Activated CD4-positive, alpha-beta memory T cell treated with anti-CD3 and anti-CD28 coated beads for 36 hours (primary cell): ENCODE measurements around the gene SERF2. TPM values are rescaled to one million over a fixed set of nuclear protein-coding genes. Genes with fewer than 3 reads are reported as not detected.
"Not testable (repeated sequence)": the region's sequence is repeated elsewhere in the genome, so short reads cannot be mapped to it uniquely, and the experiment has no call there.

Source experiments
- CTCF ChIA-PET: fragments of 350-600 bp; sonication (Branson Sonifier 250); formaldehyde crosslinking; loops from one replicate; lab custom pipeline; 2021; ENCODE audit warnings: antibody characterized with exemption, inconsistent platforms; lab: Charles Lee
- POLR2A ChIA-PET: fragments of 350-600 bp; sonication (Branson Sonifier 250); formaldehyde crosslinking; loops from one replicate; lab custom pipeline; 2021; ENCODE audit warnings: antibody characterized with exemption; lab: Charles Lee
- DNase-seq: peaks from one replicate; pipeline ENCODE4 v3.0.0-alpha.2; 2020
- H3K27ac Mint-ChIP-seq: one replicate; pipeline ENCODE4 v1.8.0; 2021; ENCODE audit warnings: mixed read lengths
- H3K27me3 Mint-ChIP-seq: one replicate; pipeline ENCODE4 v1.8.0; 2021; ENCODE audit warnings: mixed read lengths
- H3K36me3 Mint-ChIP-seq: one replicate; pipeline ENCODE4 v1.8.0; 2021; ENCODE audit warnings: mixed read lengths
- H3K4me1 Mint-ChIP-seq: one replicate; pipeline ENCODE4 v1.8.0; 2021; ENCODE audit warnings: low read depth, mixed read lengths
- H3K4me3 Mint-ChIP-seq: one replicate; pipeline ENCODE4 v1.8.0; 2021; ENCODE audit warnings: mild to moderate bottlenecking, mixed read lengths
- H3K9me3 Mint-ChIP-seq: one replicate; pipeline ENCODE4 v1.8.0; 2021; ENCODE audit warnings: mixed read lengths
- intact Hi-C: fragments of 100-400 bp; cut with micrococcal nuclease; formaldehyde crosslinking; loops from one replicate; pipeline ENCODE4 v1.15.1; 2023
- total RNA-seq, 2 experiments: library from RNA; stranded (reverse); gene quantifications; one replicate each; pipeline ENCODE4 v1.2.3, GENCODE V29; 2021

The SERF2 gene
- total RNA-seq, 2 experiments from 2014 or later: 787 to 817 TPM

GRCh38 chr15:43794269-43795037 lies 2.3 kb downstream of the SERF2 start:
- Mint-ChIP-seq H3K27ac (peak overlapping the region; percentile 96), H3K27me3 (no peaks in the 10 kb centered on the region), H3K9me3 (no peaks in the 10 kb centered on the region), H3K4me3 (peak overlapping the region; percentile 95), H3K4me1 (peaks cover 51% of the 10 kb centered on the region), H3K36me3 (peaks cover 56% of the 10 kb centered on the region)
- DNase-seq: no peak
- CTCF ChIA-PET: interaction anchor here (0.7 kb wide), 1 partner anchor 18 kb away, joined by 5 read pairs; the partner anchor contains the start of gene ELL3
- intact Hi-C loops: no loop called here
- POLR2A ChIA-PET: interaction anchor here (0.6 to 4.5 kb wide), 3 partner anchors 18 to 40 kb away, joined by 3 to 21 read pairs (median 3); partner anchors contain the start of gene ELL3

- intact Hi-C loops: no loop called here
- peak overlapping the region; percentile 38 for H3K27ac Mint-ChIP-seq
Observed at GRCh38 chr15:43795197-43795596, 3.1 kb downstream of the SERF2 start.

GRCh38 chr15:43795997-43796396 lies 3.9 kb downstream of the SERF2 start:
- POLR2A ChIA-PET: interaction anchor here (1.0 kb wide), 1 partner anchor 19 kb away, joined by 4 read pairs; the partner anchor contains the start of gene ELL3
- Mint-ChIP-seq H3K36me3 (peaks cover 72% of the 10 kb centered on the region), H3K27ac (no peak overlapping the region), H3K4me1 (peaks cover 63% of the 10 kb centered on the region), H3K27me3 (no peaks in the 10 kb centered on the region), H3K4me3 (no peak overlapping the region), H3K9me3 (no peaks in the 10 kb centered on the region)
- intact Hi-C loops: no loop called here
- DNase-seq: no peak
- CTCF ChIA-PET: no interaction called here

More at GRCh38 chr15:43795197-43795596, 3.1 kb downstream of the SERF2 start:
- no peaks in the 10 kb centered on the region for H3K9me3 Mint-ChIP-seq
- H3K27me3 Mint-ChIP-seq: no peaks in the 10 kb centered on the region
- peaks cover 58% of the 10 kb centered on the region for H3K4me1 Mint-ChIP-seq
- H3K36me3 Mint-ChIP-seq: peaks cover 64% of the 10 kb centered on the region
- no peak overlapping the region for H3K4me3 Mint-ChIP-seq
- POLR2A ChIA-PET: interaction anchor here (0.6 to 4.5 kb wide), 3 partner anchors 19 to 39 kb away, joined by 3 to 21 read pairs (median 3); partner anchors contain the start of gene ELL3
- no peak for DNase-seq
- CTCF ChIA-PET: interaction anchor here (0.7 kb wide), 1 partner anchor 19 kb away, joined by 5 read pairs; the partner anchor contains the start of gene ELL3

GRCh38 chr15:43796566-43796965 lies 4.4 kb downstream of the SERF2 start:
- H3K9me3 Mint-ChIP-seq: no peaks in the 10 kb centered on the region
- H3K27me3 Mint-ChIP-seq: no peaks in the 10 kb centered on the region
- H3K27ac Mint-ChIP-seq: no peak overlapping the region
- intact Hi-C loops: no loop called here
- H3K4me3 Mint-ChIP-seq: no peak overlapping the region
- peaks cover 78% of the 10 kb centered on the region for H3K36me3 Mint-ChIP-seq
- DNase-seq: no peak
- CTCF ChIA-PET: no interaction called here
- POLR2A ChIA-PET: interaction anchor here (1.0 kb wide), 1 partner anchor 20 kb away, joined by 4 read pairs; the partner anchor contains the start of gene ELL3
- H3K4me1 Mint-ChIP-seq: peaks cover 65% of the 10 kb centered on the region

GRCh38 chr15:43799209-43799944 lies 7.3 kb downstream of the SERF2 start:
- H3K4me3 Mint-ChIP-seq: no peak overlapping the region
- no peaks in the 10 kb centered on the region for H3K27me3 Mint-ChIP-seq
- ChIA-PET CTCF (interaction anchor here (2.6 kb wide), 1 partner anchor 22 kb away, joined by 10 read pairs; the partner anchor contains the start of gene ELL3), POLR2A (interaction anchor here (1.4 to 1.6 kb wide), 2 partner anchors 22 to 28 kb away, joined by 6 read pairs; partner anchors contain the start of genes ELL3 and WDR76)
- intact Hi-C loops: no loop called here
- H3K9me3 Mint-ChIP-seq: no peaks in the 10 kb centered on the region
- DNase-seq: no peak
- peaks cover 64% of the 10 kb centered on the region for H3K36me3 Mint-ChIP-seq
- H3K4me1 Mint-ChIP-seq: peaks cover 55% of the 10 kb centered on the region
- H3K27ac Mint-ChIP-seq: peak overlapping the region; percentile 87

- DNase-seq: no peak
- POLR2A ChIA-PET: interaction anchor here (0.5 to 1.8 kb wide), 7 partner anchors 8 to 55 kb away, joined by 3 to 17 read pairs (median 6); partner anchors contain the start of genes ELL3, MFAP1, SERF2 and WDR76
- intact Hi-C loops: loop anchor here (1.0 kb wide), 2 partner anchors 8 to 24 kb away; partner anchors contain the start of genes MFAP1 and SERF2
- peaks cover 50% of the 10 kb centered on the region for H3K4me1 Mint-ChIP-seq
- H3K27me3 Mint-ChIP-seq: no peaks in the 10 kb centered on the region
- peak within 1 kb of the TSS; percentile 99 for H3K4me3 Mint-ChIP-seq
- CTCF ChIA-PET: interaction anchor here (1.0 to 2.6 kb wide), 2 partner anchors 23 to 32 kb away, joined by 3 to 10 read pairs; partner anchors contain the start of gene ELL3
- H3K36me3 Mint-ChIP-seq: peaks cover 61% of the 10 kb centered on the region
- H3K9me3 Mint-ChIP-seq: no peaks in the 10 kb centered on the region
- H3K27ac Mint-ChIP-seq: peak within 1 kb of the TSS; percentile 87
Observed at GRCh38 chr15:43799945-43800285, 7.8 kb downstream of the SERF2 start, which contains the start of gene SERINC4. SERINC4 (minus strand) TSS chr15:43800220; CDS start chr15:43799986, 234 bp downstream.

GRCh38 chr15:43800286-43801141 lies 8.4 kb downstream of the SERF2 start, which contains the start of gene HYPK:
HYPK (plus strand) TSS chr15:43800599; CDS start chr15:43800623, 24 bp downstream.
- Mint-ChIP-seq H3K36me3 (peaks cover 56% of the 10 kb centered on the region), H3K27ac (peak within 1 kb of the TSS; percentile 87)
- DNase-seq: peak; percentile 95

GRCh38 chr15:43802676-43803075 lies 10.6 kb downstream of the SERF2 start:
- DNase-seq, CTCF ChIA-PET, H3K4me3 Mint-ChIP-seq, H3K27me3 Mint-ChIP-seq, H3K9me3 Mint-ChIP-seq, intact Hi-C loops: not testable (repeated sequence)
- POLR2A ChIA-PET: interaction anchor here (1.3 kb wide), 1 partner anchor 10 kb away, joined by 5 read pairs; no protein-coding TSS in a partner anchor
- Mint-ChIP-seq H3K4me1 (peaks cover 34% of the 10 kb centered on the region), H3K36me3 (peaks cover 60% of the 10 kb centered on the region), H3K27ac (peak overlapping the region; percentile 33)

More at GRCh38 chr15:43800286-43801141, 8.4 kb downstream of the SERF2 start, which contains the start of gene HYPK:
- intact Hi-C loops: loop anchor here (1.0 kb wide), 2 partner anchors 8 to 24 kb away; partner anchors contain the start of genes MFAP1 and SERF2
- CTCF ChIA-PET: interaction anchor here (0.8 to 2.6 kb wide), 3 partner anchors 12 to 32 kb away, joined by 3 to 10 read pairs (median 3); partner anchors contain the start of gene ELL3
- POLR2A ChIA-PET: interaction anchor here (0.5 to 1.8 kb wide), 8 partner anchors 8 to 55 kb away, joined by 3 to 17 read pairs (median 6); partner anchors contain the start of genes ELL3, MFAP1, SERF2 and WDR76
- H3K4me1 Mint-ChIP-seq: peaks cover 45% of the 10 kb centered on the region
- no peaks in the 10 kb centered on the region for H3K9me3 Mint-ChIP-seq
- H3K4me3 Mint-ChIP-seq: peak within 1 kb of the TSS; percentile 99
- no peaks in the 10 kb centered on the region for H3K27me3 Mint-ChIP-seq

- H3K27ac Mint-ChIP-seq: no peak overlapping the region
- no peak overlapping the region for H3K4me3 Mint-ChIP-seq
Observed at GRCh38 chr15:43808435-43808950, 16.4 kb downstream of the SERF2 start.

GRCh38 chr15:43808960-43809678 lies 17.0 kb downstream of the SERF2 start:
- H3K4me1 Mint-ChIP-seq: peaks cover 3% of the 10 kb centered on the region
- no peak overlapping the region for H3K27ac Mint-ChIP-seq
- no peak for DNase-seq
- intact Hi-C loops: no loop called here
- H3K36me3 Mint-ChIP-seq: peaks cover 52% of the 10 kb centered on the region
- H3K27me3 Mint-ChIP-seq: no peaks in the 10 kb centered on the region
- no peaks in the 10 kb centered on the region for H3K9me3 Mint-ChIP-seq
- ChIA-PET CTCF (no interaction called here), POLR2A (no interaction called here)
- no peak overlapping the region for H3K4me3 Mint-ChIP-seq

More at GRCh38 chr15:43808435-43808950, 16.4 kb downstream of the SERF2 start:
- DNase-seq: no peak
- Mint-ChIP-seq H3K36me3 (peaks cover 48% of the 10 kb centered on the region), H3K4me1 (peaks cover 3% of the 10 kb centered on the region), H3K27me3 (no peaks in the 10 kb centered on the region), H3K9me3 (no peaks in the 10 kb centered on the region)
- intact Hi-C loops: no loop called here
- ChIA-PET POLR2A (no interaction called here), CTCF (no interaction called here)
